ENCODE results near the gene KDM6A.

DNA sequence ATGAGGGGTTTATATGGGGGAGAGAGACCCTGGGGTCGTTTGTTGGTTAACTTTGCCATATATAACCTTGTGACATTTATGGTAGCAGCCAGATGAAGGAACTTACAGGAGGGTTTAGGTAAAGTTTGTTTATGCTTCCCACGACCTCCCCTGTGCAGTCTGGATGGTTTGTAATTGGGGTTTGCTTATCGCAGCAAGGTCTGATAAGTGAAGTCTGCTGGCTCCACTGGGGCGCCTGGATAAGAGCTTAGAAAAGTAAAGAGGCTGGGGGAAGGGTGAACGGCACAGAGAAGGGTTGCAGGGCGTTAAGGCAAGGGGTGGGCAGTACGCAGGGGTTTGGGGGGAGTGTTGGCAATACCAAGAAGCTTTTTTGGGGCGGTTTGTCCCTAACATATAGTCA is 98.7 kb downstream of the KDM6A start:
- TF ChIP-seq, protein P1, sequence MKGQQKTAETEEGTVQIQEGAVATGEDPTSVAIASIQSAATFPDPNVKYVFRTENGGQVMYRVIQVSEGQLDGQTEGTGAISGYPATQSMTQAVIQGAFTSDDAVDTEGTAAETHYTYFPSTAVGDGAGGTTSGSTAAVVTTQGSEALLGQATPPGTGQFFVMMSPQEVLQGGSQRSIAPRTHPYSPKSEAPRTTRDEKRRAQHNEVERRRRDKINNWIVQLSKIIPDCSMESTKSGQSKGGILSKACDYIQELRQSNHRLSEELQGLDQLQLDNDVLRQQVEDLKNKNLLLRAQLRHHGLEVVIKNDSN (CRISPR knock-in tag; IDR thresholded peaks at IDR 0.05) = no peak
- no peak for TF ChIP-seq FOXJ3 (CRISPR knock-in tag; IDR thresholded peaks at IDR 0.05; ENCODE audit: borderline replicate concordance)
- TF ChIP-seq, protein P2, sequence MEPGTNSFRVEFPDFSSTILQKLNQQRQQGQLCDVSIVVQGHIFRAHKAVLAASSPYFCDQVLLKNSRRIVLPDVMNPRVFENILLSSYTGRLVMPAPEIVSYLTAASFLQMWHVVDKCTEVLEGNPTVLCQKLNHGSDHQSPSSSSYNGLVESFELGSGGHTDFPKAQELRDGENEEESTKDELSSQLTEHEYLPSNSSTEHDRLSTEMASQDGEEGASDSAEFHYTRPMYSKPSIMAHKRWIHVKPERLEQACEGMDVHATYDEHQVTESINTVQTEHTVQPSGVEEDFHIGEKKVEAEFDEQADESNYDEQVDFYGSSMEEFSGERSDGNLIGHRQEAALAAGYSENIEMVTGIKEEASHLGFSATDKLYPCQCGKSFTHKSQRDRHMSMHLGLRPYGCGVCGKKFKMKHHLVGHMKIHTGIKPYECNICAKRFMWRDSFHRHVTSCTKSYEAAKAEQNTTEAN (CRISPR knock-in tag; IDR thresholded peaks at IDR 0.05) = no peak
- TF ChIP-seq, protein P3, sequence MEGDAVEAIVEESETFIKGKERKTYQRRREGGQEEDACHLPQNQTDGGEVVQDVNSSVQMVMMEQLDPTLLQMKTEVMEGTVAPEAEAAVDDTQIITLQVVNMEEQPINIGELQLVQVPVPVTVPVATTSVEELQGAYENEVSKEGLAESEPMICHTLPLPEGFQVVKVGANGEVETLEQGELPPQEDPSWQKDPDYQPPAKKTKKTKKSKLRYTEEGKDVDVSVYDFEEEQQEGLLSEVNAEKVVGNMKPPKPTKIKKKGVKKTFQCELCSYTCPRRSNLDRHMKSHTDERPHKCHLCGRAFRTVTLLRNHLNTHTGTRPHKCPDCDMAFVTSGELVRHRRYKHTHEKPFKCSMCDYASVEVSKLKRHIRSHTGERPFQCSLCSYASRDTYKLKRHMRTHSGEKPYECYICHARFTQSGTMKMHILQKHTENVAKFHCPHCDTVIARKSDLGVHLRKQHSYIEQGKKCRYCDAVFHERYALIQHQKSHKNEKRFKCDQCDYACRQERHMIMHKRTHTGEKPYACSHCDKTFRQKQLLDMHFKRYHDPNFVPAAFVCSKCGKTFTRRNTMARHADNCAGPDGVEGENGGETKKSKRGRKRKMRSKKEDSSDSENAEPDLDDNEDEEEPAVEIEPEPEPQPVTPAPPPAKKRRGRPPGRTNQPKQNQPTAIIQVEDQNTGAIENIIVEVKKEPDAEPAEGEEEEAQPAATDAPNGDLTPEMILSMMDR (IDR thresholded peaks at IDR 0.05) = no peak
- no peak for TF ChIP-seq ZNF219 (CRISPR knock-in tag; IDR thresholded peaks at IDR 0.05; ENCODE audit: borderline replicate concordance)
- no peak for TF ChIP-seq SP1 (CRISPR knock-in tag; conservative IDR thresholded peaks at IDR 0.05)
- no peak for TF ChIP-seq ZBTB21 (CRISPR knock-in tag; IDR thresholded peaks at IDR 0.05; ENCODE audit: borderline replicate concordance)
- TF ChIP-seq, protein P4, sequence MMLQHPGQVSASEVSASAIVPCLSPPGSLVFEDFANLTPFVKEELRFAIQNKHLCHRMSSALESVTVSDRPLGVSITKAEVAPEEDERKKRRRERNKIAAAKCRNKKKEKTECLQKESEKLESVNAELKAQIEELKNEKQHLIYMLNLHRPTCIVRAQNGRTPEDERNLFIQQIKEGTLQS (CRISPR knock-in tag; conservative IDR thresholded peaks at IDR 0.05) = no peak
- TF ChIP-seq JUN (CRISPR knock-in tag; IDR thresholded peaks at IDR 0.05) = no peak
- TF ChIP-seq, protein P5, sequence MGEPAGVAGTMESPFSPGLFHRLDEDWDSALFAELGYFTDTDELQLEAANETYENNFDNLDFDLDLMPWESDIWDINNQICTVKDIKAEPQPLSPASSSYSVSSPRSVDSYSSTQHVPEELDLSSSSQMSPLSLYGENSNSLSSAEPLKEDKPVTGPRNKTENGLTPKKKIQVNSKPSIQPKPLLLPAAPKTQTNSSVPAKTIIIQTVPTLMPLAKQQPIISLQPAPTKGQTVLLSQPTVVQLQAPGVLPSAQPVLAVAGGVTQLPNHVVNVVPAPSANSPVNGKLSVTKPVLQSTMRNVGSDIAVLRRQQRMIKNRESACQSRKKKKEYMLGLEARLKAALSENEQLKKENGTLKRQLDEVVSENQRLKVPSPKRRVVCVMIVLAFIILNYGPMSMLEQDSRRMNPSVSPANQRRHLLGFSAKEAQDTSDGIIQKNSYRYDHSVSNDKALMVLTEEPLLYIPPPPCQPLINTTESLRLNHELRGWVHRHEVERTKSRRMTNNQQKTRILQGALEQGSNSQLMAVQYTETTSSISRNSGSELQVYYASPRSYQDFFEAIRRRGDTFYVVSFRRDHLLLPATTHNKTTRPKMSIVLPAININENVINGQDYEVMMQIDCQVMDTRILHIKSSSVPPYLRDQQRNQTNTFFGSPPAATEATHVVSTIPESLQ (CRISPR knock-in tag; IDR thresholded peaks at IDR 0.05) = no peak
- TF ChIP-seq ETV6 (CRISPR knock-in tag; IDR thresholded peaks at IDR 0.05) = no peak
- no peak for TF ChIP-seq CBFB (CRISPR knock-in tag; IDR thresholded peaks at IDR 0.05; ENCODE audit: low read depth)
- TF ChIP-seq, protein P6, sequence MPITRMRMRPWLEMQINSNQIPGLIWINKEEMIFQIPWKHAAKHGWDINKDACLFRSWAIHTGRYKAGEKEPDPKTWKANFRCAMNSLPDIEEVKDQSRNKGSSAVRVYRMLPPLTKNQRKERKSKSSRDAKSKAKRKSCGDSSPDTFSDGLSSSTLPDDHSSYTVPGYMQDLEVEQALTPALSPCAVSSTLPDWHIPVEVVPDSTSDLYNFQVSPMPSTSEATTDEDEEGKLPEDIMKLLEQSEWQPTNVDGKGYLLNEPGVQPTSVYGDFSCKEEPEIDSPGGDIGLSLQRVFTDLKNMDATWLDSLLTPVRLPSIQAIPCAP (CRISPR knock-in tag; IDR thresholded peaks at IDR 0.05) = no peak
- TF ChIP-seq, protein P7, sequence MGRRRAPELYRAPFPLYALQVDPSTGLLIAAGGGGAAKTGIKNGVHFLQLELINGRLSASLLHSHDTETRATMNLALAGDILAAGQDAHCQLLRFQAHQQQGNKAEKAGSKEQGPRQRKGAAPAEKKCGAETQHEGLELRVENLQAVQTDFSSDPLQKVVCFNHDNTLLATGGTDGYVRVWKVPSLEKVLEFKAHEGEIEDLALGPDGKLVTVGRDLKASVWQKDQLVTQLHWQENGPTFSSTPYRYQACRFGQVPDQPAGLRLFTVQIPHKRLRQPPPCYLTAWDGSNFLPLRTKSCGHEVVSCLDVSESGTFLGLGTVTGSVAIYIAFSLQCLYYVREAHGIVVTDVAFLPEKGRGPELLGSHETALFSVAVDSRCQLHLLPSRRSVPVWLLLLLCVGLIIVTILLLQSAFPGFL (CRISPR knock-in tag; IDR thresholded peaks at IDR 0.05; ENCODE audit: borderline replicate concordance) = no peak

Measured in WTC11 (cell line).